CD14-positive monocyte (primary cell): ENCODE measurements around the gene ADAM19. TPM values are rescaled to one million over a fixed set of nuclear protein-coding genes. Genes with fewer than 3 reads are reported as not detected.

Source experiments
- DNase-seq, 3 donors: peaks; one replicate each; pipeline ENCODE4 v3.0.0-alpha.2; 2011 to 2022
- H2AFZ ChIP-seq: 2 replicates; pipeline ENCODE4 v1.6.0; 2012; ENCODE audit warnings: mild to moderate bottlenecking, low read depth, low read length, inconsistent platforms; ENCODE audit not compliant: insufficient read depth, poor library complexity, severe bottlenecking
- H3K27ac ChIP-seq, 2 donors: 1 replicate in 1 of 2; 2 replicates in 1 of 2; pipeline ENCODE4 v1.5.1; 2012 to 2013; ENCODE audit warnings: low read length in 2 of 2, control low read depth in 1 of 2, inconsistent platforms in 1 of 2, low read depth in 1 of 2, mild to moderate bottlenecking in 1 of 2
- H3K27me3 ChIP-seq, 2 donors: one replicate each; pipeline versions ENCODE4 v1.6.0 to v1.6.1; 2011 to 2013; ENCODE audit warnings: low read length in 2 of 2; ENCODE audit not compliant: control insufficient read depth in 2 of 2, insufficient read depth in 2 of 2
- H3K36me3 ChIP-seq, 2 donors: replicated peaks in 1 of 2; 1 replicate in 1 of 2; 2 replicates in 1 of 2; pipeline versions ENCODE4 v1.5.1 to v1.6.1; 2012 to 2013; ENCODE audit warnings: low read length in 2 of 2, control low read depth in 1 of 2, inconsistent platforms in 1 of 2, mild to moderate bottlenecking in 1 of 2; ENCODE audit not compliant: insufficient read depth in 2 of 2, control insufficient read depth in 1 of 2
- H3K4me1 ChIP-seq, 2 donors: 1 replicate in 1 of 2; 2 replicates in 1 of 2; pipeline versions ENCODE4 v1.5.1 to v1.6.1; 2012 to 2013; ENCODE audit warnings: low read length in 2 of 2, control low read depth in 1 of 2, inconsistent platforms in 1 of 2, mild to moderate bottlenecking in 1 of 2, moderate library complexity in 1 of 2; ENCODE audit not compliant: insufficient read depth in 2 of 2, control insufficient read depth in 1 of 2
- H3K4me2 ChIP-seq: replicated peaks from 2 replicates; pipeline ENCODE3; 2012; ENCODE audit warnings: low read length, moderate library complexity, mild to moderate bottlenecking; ENCODE audit not compliant: poor library complexity, severe bottlenecking; ENCODE audit errors: extremely low read depth
- H3K4me3 ChIP-seq, 3 experiments: fragments of 200-600 bp in 1 of 3; sonication (generic) in 1 of 3; replicated peaks in 1 of 3; 1 replicate in 2 of 3; 2 replicates in 1 of 3; pipeline ENCODE4 v1.5.1; 2011 to 2013; ENCODE audit warnings: low read length in 3 of 3, mild to moderate bottlenecking in 3 of 3, control low read depth in 2 of 3, low read depth in 2 of 3, inconsistent platforms in 1 of 3, moderate library complexity in 1 of 3
- H3K79me2 ChIP-seq: 2 replicates; pipeline ENCODE4 v1.6.0; 2012; ENCODE audit warnings: mild to moderate bottlenecking, control low read depth, inconsistent platforms, low read length, moderate library complexity; ENCODE audit not compliant: insufficient read depth
- H3K9ac ChIP-seq: 2 replicates; pipeline ENCODE4 v1.6.0; 2017; ENCODE audit warnings: low read length, mild to moderate bottlenecking; ENCODE audit not compliant: insufficient read depth, poor library complexity, severe bottlenecking
- H3K9me3 ChIP-seq, 2 donors: replicated peaks in 1 of 2; 1 replicate in 1 of 2; 2 replicates in 1 of 2; pipeline versions ENCODE4 v1.5.1 to v1.6.1; 2012 to 2013; ENCODE audit warnings: low read length in 2 of 2, control low read depth in 1 of 2; ENCODE audit not compliant: control insufficient read depth in 1 of 2, insufficient read depth in 1 of 2
- H4K20me1 ChIP-seq: 2 replicates; pipeline ENCODE4 v1.6.0; 2012; ENCODE audit warnings: mild to moderate bottlenecking, low read length, control low read depth, moderate library complexity; ENCODE audit not compliant: insufficient read depth
- H3K27ac Mint-ChIP-seq, 7 donors: one replicate each; pipeline ENCODE4 v1.8.0; 2020; ENCODE audit warnings: mild to moderate bottlenecking in 7 of 7, mixed read lengths in 7 of 7, moderate library complexity in 6 of 7, inconsistent platforms in 2 of 7
- H3K27me3 Mint-ChIP-seq, 3 donors: one replicate each; pipeline ENCODE4 v1.8.0; 2021 to 2022; ENCODE audit warnings: low read depth in 3 of 3, mild to moderate bottlenecking in 3 of 3, mixed read lengths in 3 of 3, moderate library complexity in 3 of 3, inconsistent platforms in 1 of 3
- H3K36me3 Mint-ChIP-seq, 2 donors: one replicate each; pipeline ENCODE4 v1.8.0; 2020; ENCODE audit warnings: mixed read lengths in 2 of 2, inconsistent platforms in 1 of 2, mild to moderate bottlenecking in 1 of 2
- H3K4me1 Mint-ChIP-seq: one replicate; pipeline ENCODE4 v1.8.0; 2020; ENCODE audit warnings: mild to moderate bottlenecking, mixed read lengths
- H3K4me3 Mint-ChIP-seq, 2 donors: one replicate each; pipeline ENCODE4 v1.8.0; 2020; ENCODE audit warnings: mild to moderate bottlenecking in 2 of 2, mixed read lengths in 2 of 2, moderate library complexity in 1 of 2
- H3K9me3 Mint-ChIP-seq, 7 donors: one replicate each; pipeline ENCODE4 v1.8.0; 2020 to 2022; ENCODE audit warnings: mixed read lengths in 7 of 7, mild to moderate bottlenecking in 6 of 7, moderate library complexity in 6 of 7, inconsistent platforms in 2 of 7
- CTCF ChIP-seq: fragments of 200-600 bp; IDR thresholded peaks from one replicate; pipeline ENCODE4 v1.8.0; 2022; ENCODE audit warnings: antibody characterized with exemption, mild to moderate bottlenecking
- WGBS: methylation state at CpG from one replicate; pipeline ENCODE4 v1.1.5; 2013; ENCODE audit warnings: missing lambda C conversion rate; ENCODE audit not compliant: insufficient coverage; 5-methylcytosine and 5-hydroxymethylcytosine counted together
- intact Hi-C, 2 donors: fragments of 100-400 bp; cut with micrococcal nuclease; formaldehyde crosslinking; loops; one replicate each; pipeline versions ENCODE4 v1.15.0 to v1.15.1; 2023
- polyA plus RNA-seq, 3 donors: library from polyadenylated mRNA; depleted of rRNA in 1 of 3; unstranded in 2 of 3; stranded (reverse) in 1 of 3; fragments of 300-500 nt in 2 of 3; fragments of >200 nt in 1 of 3; fragmentation: Illumina TruSeq in 2 of 3; gene quantifications; 1 replicate in 2 of 3; 2 replicates in 1 of 3; pipeline ENCODE4 v1.2.3, GENCODE V29; 2012 to 2021

The ADAM19 gene
- polyA plus RNA-seq, 3 donors, result 3.0 to 12.7 (median 6.2) TPM

GRCh38 chr5:157545610-157546310 is 29.8 kb downstream of the ADAM19 start:
- no peak overlapping the region for H3K4me3 ChIP-seq
- H4K20me1 ChIP-seq, result peaks cover 30% of the 10 kb centered on the region
- H3K4me1 Mint-ChIP-seq, result peaks cover 63% of the 10 kb centered on the region
- TF ChIP-seq CTCF, result no peak
- peaks cover 33% of the 10 kb centered on the region for H3K79me2 ChIP-seq
- H3K9ac ChIP-seq, result no peak overlapping the region
- no peak overlapping the region for H3K27ac Mint-ChIP-seq
- no peak overlapping the region for H2AFZ ChIP-seq
- H3K4me3 Mint-ChIP-seq, result no peak overlapping the region
- peaks cover 0 to 6% (median 0%) of the 10 kb centered on the region in 3 donors for H3K27me3 Mint-ChIP-seq
- peaks cover 21 to 25% of the 10 kb centered on the region in 2 donors for H3K36me3 Mint-ChIP-seq
- no peak for DNase-seq
- H3K4me1 ChIP-seq, result peaks cover 36 to 58% of the 10 kb centered on the region in 2 donors
- intact Hi-C loops, result no loop called here
- H3K4me2 ChIP-seq, result no peak overlapping the region
- H3K9me3 Mint-ChIP-seq, result peaks cover 0 to 4% (median 0%) of the 10 kb centered on the region in 7 donors
- 100% methylated on average over 2 of the region's 4 CpGs for WGBS
- H3K27me3 ChIP-seq, result no peaks in the 10 kb centered on the region
- no peak overlapping the region for H3K27ac ChIP-seq
- H3K36me3 ChIP-seq, result no peaks in the 10 kb centered on the region
- no peaks in the 10 kb centered on the region for H3K9me3 ChIP-seq

- H4K20me1 ChIP-seq, result peaks cover 41% of the 10 kb centered on the region
- Mint-ChIP-seq H3K4me3 (no peak overlapping the region), H3K36me3 (peaks cover 14 to 26% of the 10 kb centered on the region in 2 donors), H3K27me3 (peaks cover 0 to 6% (median 0%) of the 10 kb centered on the region in 3 donors), H3K9me3 (peaks cover 0 to 4% (median 0%) of the 10 kb centered on the region in 7 donors), H3K27ac (peak overlapping the region in 4 of 7 donors; percentile 61 to 76 (median 66)), H3K4me1 (peaks cover 68% of the 10 kb centered on the region)
- H3K4me1 ChIP-seq, result peaks cover 36 to 62% of the 10 kb centered on the region in 2 donors
- H3K79me2 ChIP-seq, result peaks cover 37% of the 10 kb centered on the region
- no peak overlapping the region for H3K27ac ChIP-seq
- TF ChIP-seq CTCF, result no peak
- no peaks in the 10 kb centered on the region for H3K9me3 ChIP-seq
- H3K4me2 ChIP-seq, result no peak overlapping the region
- H3K9ac ChIP-seq, result no peak overlapping the region
- H3K27me3 ChIP-seq, result no peaks in the 10 kb centered on the region
- no peak overlapping the region for H2AFZ ChIP-seq
- DNase-seq, result no peak
- no CpG with 5 or more reads among the region's 7 CpGs for WGBS
- H3K36me3 ChIP-seq, result no peaks in the 10 kb centered on the region
- no peak overlapping the region for H3K4me3 ChIP-seq
- intact Hi-C loops, result no loop called here
These were observed 31.0 kb downstream of the ADAM19 start for GRCh38 chr5:157544623-157544989.
